HEK293 (cell line): ENCODE measurements around the gene LY6G6F.

Experiments used
- TCF7L2 ChIP-seq: IDR thresholded peaks from 2 replicates; pipeline ENCODE4 v1.6.1; 2011; ENCODE audit warnings: low read depth, mild to moderate bottlenecking, inconsistent platforms, low read length, moderate library complexity, borderline replicate concordance
- ZNF23 ChIP-seq: fragments of 450-650 bp; formaldehyde crosslinking; IDR thresholded peaks from 2 replicates; pipeline ENCODE4 v1.5.1; 2016; ENCODE audit warnings: missing biosample characterization, missing genetic modification characterization, borderline replicate concordance

GRCh38 chr6:31721351-31722020 lies 14.8 kb downstream of the LY6G6F start, which contains the start of gene LY6G6C:
- TF ChIP-seq TCF7L2: no peak
- TF ChIP-seq ZNF23: no peak
